NOMO-1 treated with DMSO at 0.1 percent for 48 hours (cell line): Measurements from ENCODE around the gene CSF1R.
A peak's percentile ranks its signal among the peaks of the same experiment; 100 is the strongest.
"Not testable (repeated sequence)": the region's sequence is repeated elsewhere in the genome, so short reads cannot be mapped to it uniquely, and the experiment has no call there.

Source experiments
- DNase-seq: peaks from one replicate; lab custom pipeline; 2025; ENCODE audit not compliant: unreplicated experiment; lab: John Stamatoyannopoulos, UW

The CSF1R gene

DNA sequence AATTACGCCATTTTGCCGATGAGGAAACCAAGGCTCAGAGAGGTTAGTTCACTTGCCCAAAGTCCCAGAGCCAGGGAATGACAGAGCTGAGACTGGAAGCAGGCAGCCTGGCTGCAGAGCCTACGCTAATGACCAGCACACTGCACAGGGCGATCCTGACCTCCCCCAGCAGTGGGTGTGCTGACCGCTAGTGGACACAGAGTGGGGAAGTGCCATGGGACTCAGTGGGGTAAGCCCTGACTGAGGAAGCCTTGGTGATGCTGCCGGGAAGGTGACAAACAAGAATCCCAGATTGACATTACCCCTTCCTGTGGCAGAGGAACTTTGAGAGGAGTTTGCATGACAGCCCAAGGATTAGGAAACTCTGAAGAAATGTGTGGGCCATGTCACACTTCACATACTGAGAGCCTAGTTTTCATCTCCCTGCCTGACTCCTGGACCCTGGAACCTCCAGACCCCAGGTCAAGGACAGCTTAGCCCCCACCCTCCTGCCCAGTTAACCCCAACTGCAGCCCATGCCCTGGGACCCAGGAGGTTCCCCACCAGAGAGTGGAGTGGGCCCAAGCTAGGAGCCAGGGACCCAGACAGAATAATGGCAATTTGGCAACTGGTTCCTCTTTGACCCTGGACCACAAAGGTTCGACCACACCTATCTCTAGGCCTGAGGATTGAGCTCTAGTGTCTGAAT lies 19.7 kb upstream of the CSF1R start:
- no peak for DNase-seq

DNA sequence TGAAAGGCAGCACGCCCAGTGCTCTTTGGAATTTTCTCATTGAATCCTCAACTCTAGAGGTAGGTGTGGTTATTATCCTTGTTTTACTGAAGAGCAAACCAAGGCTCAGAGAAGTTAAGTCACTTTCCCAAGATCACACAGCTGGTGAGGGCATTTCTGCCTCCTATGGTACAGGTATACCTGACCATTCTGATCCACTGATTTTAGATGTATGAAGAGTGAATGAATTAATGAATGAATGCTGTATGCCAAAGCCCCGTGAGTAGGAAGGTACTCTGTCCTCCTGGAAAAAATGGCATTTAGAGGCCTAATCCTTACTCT lies 18.2 kb upstream of the CSF1R start:
- DNase-seq: no peak

DNA sequence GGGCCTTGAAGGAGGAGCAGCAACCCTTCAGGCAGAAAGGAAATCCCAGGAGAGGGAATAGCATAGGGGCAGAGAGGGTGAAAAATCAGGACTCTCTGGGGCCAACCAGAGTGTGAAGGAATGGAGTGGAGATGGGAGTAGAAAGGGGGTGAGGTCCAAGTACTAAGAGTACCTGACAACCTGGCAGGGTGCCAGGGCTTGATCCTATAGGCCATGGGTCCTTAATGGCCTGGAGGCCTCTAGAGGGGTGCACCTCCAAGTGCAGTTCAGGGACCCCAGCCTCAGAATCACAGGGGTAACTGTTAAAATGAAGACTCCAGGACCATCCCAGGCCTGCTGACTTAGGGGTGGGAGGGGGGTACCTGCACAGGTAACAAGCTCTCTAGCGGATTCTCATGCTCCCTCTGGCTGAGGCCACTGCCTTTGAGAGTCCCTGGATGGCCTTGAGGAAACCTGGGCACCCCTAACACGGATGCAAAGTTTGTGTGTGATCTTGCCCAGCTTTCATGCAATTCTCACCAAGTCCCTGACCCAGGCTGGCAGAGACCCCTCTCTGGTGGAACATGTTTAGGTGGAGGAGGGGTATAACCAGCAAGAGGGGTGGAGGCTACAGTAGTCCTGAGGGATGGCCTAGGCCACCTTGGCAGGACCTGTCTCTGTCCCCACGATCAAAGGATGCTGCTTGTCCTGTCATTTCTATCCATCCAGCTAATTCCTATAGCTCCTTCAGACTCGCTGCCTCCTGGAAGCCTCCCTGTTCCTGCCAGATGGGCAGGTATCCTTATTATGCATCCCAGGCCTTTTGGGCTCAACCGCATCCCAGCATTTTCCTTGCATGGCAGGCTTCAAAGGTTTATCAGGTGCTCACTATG lies 17.6 kb upstream of the CSF1R start:
- no peak for DNase-seq

DNA sequence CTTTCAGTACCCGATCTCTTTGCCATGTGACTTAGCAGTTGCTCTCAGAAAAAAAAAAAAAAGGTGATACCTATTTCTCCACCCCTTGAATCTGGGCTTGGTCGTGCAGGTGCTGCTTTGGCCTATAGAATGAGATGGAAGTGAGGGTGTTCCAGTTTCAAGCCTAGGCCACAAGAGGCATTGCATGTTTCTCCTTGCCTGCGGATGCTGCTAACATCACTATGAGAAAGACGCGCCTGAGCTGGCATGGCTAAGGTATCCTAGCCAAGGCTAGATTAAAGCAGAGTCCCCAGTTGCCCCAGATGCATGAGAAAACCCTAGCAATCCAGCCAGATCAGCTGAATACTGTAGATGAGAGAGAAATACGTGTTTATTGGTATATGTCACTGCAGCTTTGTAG lies 14.7 kb upstream of the CSF1R start:
- DNase-seq: no peak

DNA sequence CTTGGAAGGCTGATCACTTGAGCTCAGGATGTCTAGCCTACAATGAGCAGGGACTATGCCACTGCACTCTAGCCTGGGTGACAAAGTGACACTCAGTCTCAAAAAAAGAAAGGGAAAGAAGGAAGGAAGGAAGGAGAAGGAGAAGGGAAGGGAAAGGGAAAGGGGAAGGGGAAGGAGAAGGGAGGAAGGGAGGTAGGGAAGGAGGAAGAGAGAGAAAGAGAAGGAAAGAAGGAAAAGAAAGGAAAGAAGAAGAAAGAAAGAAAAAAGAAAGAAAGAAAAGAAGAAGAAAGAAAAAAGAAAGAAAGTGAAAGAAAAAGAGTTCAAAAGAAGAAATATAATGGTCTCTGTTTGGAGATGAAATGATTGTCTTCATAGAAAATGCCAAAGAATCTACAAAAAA lies 10.8 kb upstream of the CSF1R start:
- no peak for DNase-seq

GRCh38 chr5:150092159-150092787 lies 5.9 kb upstream of the CSF1R start:
- no peak for DNase-seq

GRCh38 chr5:150085191-150085912 lies 1.0 kb downstream of the CSF1R start:
- no peak for DNase-seq

GRCh38 chr5:150084754-150085153 lies 1.6 kb downstream of the CSF1R start:
- DNase-seq: not testable (repeated sequence)

DNA sequence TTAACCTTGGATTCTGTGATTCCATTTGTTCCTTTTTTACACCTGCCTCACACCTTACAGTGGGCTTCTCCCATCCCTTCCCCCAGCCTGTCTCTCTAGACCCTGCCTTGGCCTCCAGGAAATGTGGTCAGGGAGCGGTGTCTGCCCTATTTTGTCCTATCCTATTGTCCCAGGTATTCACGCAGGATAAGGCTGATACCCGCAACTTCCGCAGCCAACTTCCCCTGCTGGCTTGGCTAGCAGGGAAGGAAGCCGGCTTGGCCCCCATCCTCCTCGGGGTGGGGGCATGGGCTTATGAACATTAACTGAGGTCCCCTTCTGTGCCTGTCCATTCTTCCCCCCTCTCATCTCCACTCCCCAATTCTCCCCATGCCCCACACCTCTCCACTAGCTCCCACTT lies 3.5 kb downstream of the CSF1R start:
- DNase-seq: no peak

DNA sequence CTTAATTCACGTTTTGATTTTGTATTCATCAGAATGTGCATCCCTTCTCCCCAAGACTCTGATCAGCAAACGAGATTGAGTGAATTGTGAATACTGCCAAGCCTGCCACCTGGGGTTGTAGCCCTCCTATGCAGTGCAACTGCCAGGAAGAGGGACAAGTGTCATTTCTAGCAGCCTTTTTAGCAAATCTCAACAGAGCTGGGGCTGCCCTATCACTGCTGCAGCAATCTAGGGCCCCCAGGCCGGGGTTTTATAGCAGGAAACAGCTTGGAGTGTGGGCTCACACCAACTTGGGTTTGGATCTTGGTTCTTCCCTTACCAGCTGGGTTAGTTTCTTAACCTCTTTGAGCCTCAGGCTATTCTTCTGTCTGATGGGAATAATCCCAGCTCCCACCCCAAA lies 4.0 kb downstream of the CSF1R start:
- peak; percentile 16 for DNase-seq

GRCh38 chr5:150081541-150082283 lies 4.6 kb downstream of the CSF1R start:
- DNase-seq: peak; percentile 87

- DNase-seq: no peak
Measured at GRCh38 chr5:150080696-150081435, 5.5 kb downstream of the CSF1R start.

GRCh38 chr5:150079909-150080461 lies 6.4 kb downstream of the CSF1R start:
- DNase-seq: no peak

DNA sequence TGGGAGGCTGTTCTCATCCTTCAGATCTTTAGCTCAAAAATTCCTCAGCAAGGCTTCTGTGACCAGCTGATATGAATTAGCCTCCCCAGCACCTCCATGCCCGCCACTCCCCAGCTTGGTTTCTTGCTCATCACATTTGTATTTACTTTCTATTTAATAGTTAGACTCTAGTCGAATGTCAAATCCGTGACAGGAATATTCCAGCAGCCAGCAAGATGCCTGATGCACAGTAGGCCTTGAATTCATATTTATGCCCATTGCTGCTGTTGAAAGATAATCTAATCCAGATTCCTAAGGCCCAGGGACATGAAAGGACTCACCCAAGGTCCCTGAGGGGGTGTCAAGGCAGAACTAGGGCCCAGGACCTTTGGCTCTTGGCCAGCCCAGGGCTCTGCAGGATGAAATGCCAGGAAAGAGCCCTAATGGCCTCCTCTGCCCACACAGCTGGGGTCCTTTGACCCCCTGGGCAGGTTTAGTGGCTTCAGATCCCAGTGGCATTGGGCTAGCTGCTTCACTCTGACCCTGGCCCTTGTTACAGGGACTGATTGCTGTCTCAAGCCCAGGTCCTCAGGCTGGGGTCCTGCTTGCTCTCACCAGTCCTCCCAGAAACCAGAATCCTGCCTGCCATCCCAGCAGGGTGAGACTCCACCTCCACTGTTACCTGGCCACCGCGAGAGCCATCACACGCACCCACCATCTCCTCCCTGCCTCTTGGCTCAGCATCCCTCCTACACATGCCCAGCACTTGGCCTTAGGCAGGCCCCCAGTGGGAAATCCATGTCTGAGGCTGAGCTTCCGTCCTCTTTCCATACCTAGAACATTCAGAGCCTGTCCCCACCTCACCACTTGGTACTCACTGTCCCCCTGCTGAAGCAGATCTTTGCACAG lies 7.3 kb downstream of the CSF1R start:
- no peak for DNase-seq

GRCh38 chr5:150077996-150078801 lies 8.2 kb downstream of the CSF1R start:
- no peak for DNase-seq

DNA sequence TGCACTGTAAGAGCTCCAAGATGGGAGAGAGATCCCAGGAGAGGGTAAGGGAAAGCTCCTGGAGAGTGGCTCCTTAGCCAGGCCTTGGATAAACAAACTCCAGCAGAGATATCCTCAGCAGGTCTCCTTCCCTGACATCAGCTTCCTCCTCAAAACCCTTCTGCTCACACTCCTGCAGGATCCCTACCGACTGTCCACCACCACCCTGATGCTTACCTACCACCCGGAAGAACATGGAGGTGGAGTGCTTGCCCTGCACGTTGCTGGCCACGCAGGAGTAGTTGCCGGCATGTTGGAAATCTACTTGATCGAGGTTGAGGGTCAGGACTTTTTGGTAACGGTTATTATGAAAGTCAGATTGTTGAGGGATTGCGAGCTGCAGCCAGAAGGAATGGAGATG lies 9.3 kb downstream of the CSF1R start:
- no peak for DNase-seq

GRCh38 chr5:150075806-150076205 lies 10.5 kb downstream of the CSF1R start:
- DNase-seq: no peak

GRCh38 chr5:150075233-150075632 lies 11.1 kb downstream of the CSF1R start:
- DNase-seq: no peak
